Measurements from ENCODE around the gene ZKSCAN8. TPM values are rescaled to one million over a fixed set of nuclear protein-coding genes. Genes with fewer than 3 reads are reported as not detected.
A peak's percentile ranks its signal among the peaks of the same experiment; 100 is the strongest.
"Not testable (repeated sequence)": the region's sequence is repeated elsewhere in the genome, so short reads cannot be mapped to it uniquely, and the experiment has no call there.

The ZKSCAN8 gene
- 10 to 100 TPM; 12.5 to 14.8 TPM for total RNA-seq

DNA sequence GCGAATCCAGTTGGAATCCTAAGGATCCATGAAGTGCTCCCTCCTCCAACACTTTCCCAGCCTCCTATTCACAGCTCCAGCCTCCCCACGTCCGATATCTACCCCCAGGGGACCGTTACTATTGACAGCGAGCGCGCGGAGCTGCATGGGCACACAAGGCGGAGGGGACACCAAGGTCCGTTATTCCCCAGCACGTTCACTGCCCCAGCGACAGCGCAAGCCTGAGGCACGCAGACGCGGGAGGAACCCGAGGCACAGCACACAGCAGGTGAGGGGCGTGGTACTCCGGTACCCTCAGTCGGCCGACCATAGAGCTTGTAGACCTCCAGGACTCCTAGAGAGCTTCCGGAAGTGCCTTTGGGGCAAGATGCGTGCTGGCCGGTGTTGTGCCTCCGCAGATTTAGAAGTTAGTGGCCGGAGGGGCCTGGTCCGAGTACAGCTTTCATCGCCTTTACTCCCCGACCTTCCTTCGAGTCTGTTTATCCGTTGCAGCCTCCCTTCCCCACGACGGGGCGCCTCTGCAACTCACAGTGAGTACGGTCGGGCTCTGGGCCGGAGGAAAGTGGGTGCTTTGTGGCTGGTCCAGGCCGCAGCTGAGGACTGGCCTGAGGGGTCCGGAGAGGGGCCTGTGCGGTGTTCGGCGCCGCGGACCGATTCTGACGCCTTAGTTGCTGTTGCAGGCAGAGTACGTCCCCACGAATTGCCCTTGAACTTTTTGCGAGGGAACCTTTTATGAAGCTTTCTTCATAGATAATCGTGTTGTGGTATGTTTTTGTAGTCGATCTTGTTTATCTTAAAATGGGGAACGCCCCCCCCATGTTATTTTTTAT, at the start of gene ZKSCAN8:
Gene ZKSCAN8, plus strand, starts transcription at position 384 of the 830 bp plus-strand sequence. CDS start 6,525 bp downstream, outside the sequence.
- H3K4me1 ChIP-seq = peaks cover 17% of the 10 kb centered on the region
- DNase-seq (peak; percentile 78 to 87 (median 86)), ATAC-seq (peak; percentile 90)
- H3K36me3 ChIP-seq (replicated peaks in 1 of 2; ENCODE audit: insufficient read depth in 1 of 2, low read depth in 2 of 2) = no peaks in the 10 kb centered on the region
- intact Hi-C loops (cut with DNase I) = no loop called here
- H3K27me3 ChIP-seq = no peaks in the 10 kb centered on the region
- H3K27ac ChIP-seq = peak within 1 kb of the TSS in 3 of 4 donors; percentile 44 to 69 (median 52)
- no peaks in the 10 kb centered on the region for H3K9me3 ChIP-seq
- TF ChIP-seq POLR2A (IDR thresholded peaks at IDR 0.05) = peak in 2 of 3 donors; percentile 75 to 79
- TF ChIP-seq, protein P1, sequence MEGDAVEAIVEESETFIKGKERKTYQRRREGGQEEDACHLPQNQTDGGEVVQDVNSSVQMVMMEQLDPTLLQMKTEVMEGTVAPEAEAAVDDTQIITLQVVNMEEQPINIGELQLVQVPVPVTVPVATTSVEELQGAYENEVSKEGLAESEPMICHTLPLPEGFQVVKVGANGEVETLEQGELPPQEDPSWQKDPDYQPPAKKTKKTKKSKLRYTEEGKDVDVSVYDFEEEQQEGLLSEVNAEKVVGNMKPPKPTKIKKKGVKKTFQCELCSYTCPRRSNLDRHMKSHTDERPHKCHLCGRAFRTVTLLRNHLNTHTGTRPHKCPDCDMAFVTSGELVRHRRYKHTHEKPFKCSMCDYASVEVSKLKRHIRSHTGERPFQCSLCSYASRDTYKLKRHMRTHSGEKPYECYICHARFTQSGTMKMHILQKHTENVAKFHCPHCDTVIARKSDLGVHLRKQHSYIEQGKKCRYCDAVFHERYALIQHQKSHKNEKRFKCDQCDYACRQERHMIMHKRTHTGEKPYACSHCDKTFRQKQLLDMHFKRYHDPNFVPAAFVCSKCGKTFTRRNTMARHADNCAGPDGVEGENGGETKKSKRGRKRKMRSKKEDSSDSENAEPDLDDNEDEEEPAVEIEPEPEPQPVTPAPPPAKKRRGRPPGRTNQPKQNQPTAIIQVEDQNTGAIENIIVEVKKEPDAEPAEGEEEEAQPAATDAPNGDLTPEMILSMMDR (IDR thresholded peaks at IDR 0.05) = no peak
- H3K4me3 ChIP-seq = peak within 1 kb of the TSS; percentile 42 to 96
- WGBS, 2 donors = 0% methylated on average over 33 to 52 of the region's 52 CpGs

- 69 to 75% methylated on average over 7 of the region's 7 CpGs for WGBS, 2 donors
- H3K4me1 ChIP-seq; H3K27ac ChIP-seq; H3K36me3 ChIP-seq (replicated peaks in 1 of 2; ENCODE audit: insufficient read depth in 1 of 2, low read depth in 2 of 2); ATAC-seq; intact Hi-C loops (cut with DNase I); DNase-seq; H3K9me3 ChIP-seq; H3K4me3 ChIP-seq; H3K27me3 ChIP-seq: not testable (repeated sequence)
These were observed 39.5 kb upstream of the ZKSCAN8 start for GRCh38 chr6:28102222-28102621.

- H3K9me3 ChIP-seq; intact Hi-C loops (cut with DNase I); H3K27me3 ChIP-seq; ATAC-seq; H3K4me3 ChIP-seq; H3K4me1 ChIP-seq; H3K27ac ChIP-seq; DNase-seq; H3K36me3 ChIP-seq (replicated peaks in 1 of 2; ENCODE audit: insufficient read depth in 1 of 2, low read depth in 2 of 2): not testable (repeated sequence)
These were observed 39.0 kb upstream of the ZKSCAN8 start for GRCh38 chr6:28102699-28103098.

GRCh38 chr6:28104392-28105244, 37.1 kb upstream of the ZKSCAN8 start:
- DNase-seq (peak; percentile 85 to 87 (median 85)), ATAC-seq (peak; percentile 99)
- Histone ChIP-seq H3K36me3 (replicated peaks in 1 of 2; ENCODE audit: insufficient read depth in 1 of 2, low read depth in 2 of 2) (no peaks in the 10 kb centered on the region), H3K4me3 (peak overlapping the region; percentile 55 to 64), H3K9me3 (no peaks in the 10 kb centered on the region), H3K27me3 (no peaks in the 10 kb centered on the region), H3K27ac (peak overlapping the region; percentile 83 to 89 (median 86)), H3K4me1 (peaks cover 5% of the 10 kb centered on the region)
- TF ChIP-seq POLR2A (IDR thresholded peaks at IDR 0.05) = peak; percentile 69 to 92 (median 86)
- TF ChIP-seq, protein P1 (IDR thresholded peaks at IDR 0.05) = peak; percentile 44 to 90 (median 67)
- 1% methylated on average over 15 to 44 of the region's 54 CpGs for WGBS, 2 donors
- intact Hi-C loops (cut with DNase I) = no loop called here

DNA sequence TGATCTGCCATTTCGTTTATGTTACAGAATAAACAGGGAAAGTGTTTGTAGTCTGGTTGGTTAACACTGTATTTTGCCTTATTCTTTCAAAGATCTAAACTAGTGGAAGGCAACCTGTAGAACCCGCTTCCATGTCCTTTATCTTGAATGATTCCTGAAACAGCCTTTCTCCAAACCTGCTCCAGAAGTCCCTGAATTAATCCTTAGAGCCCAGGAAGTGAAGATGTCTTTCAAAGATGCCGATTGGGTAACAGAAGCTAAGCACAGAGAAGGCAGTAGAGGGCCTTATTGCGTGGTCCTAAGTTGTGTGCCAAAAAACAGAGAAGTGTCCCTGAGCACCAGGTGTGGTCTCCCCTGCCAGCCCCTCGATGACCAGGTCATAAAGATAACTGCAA, 36.4 kb upstream of the ZKSCAN8 start:
- peak overlapping the region in 1 of 2 donors; percentile 55 for H3K4me3 ChIP-seq
- H3K4me1 ChIP-seq = peaks cover 5% of the 10 kb centered on the region
- DNase-seq = no peak
- H3K36me3 ChIP-seq (replicated peaks in 1 of 2; ENCODE audit: insufficient read depth in 1 of 2, low read depth in 2 of 2) = no peaks in the 10 kb centered on the region
- peak overlapping the region; percentile 83 to 89 (median 86) for H3K27ac ChIP-seq
- 6 to 13% methylated on average over 5 of the region's 5 CpGs for WGBS, 2 donors
- no peaks in the 10 kb centered on the region for H3K9me3 ChIP-seq
- intact Hi-C loops (cut with DNase I) = no loop called here
- no peak for TF ChIP-seq POLR2A (IDR thresholded peaks at IDR 0.05)
- TF ChIP-seq, protein P1 (IDR thresholded peaks at IDR 0.05) = no peak
- H3K27me3 ChIP-seq = no peaks in the 10 kb centered on the region
- peak; percentile 3 for ATAC-seq
